ENCODE results near the gene GFY. TPM values are rescaled to one million over a fixed set of nuclear protein-coding genes. Genes with fewer than 3 reads are reported as not detected.

GFY gene
- total and polyA plus RNA-seq, 10 of the 15 experiments (the other 5 are each of a cell fraction or from before 2014, with no cell fraction given), result 0.05 TPM; not detected in 9

GRCh38 chr19:49440439-49441209, 15.4 kb downstream of the GFY start:
- no peak overlapping the region for H3K9ac ChIP-seq (ENCODE audit: control insufficient read depth, insufficient read depth, low read length)
- no peaks in the 10 kb centered on the region for H3K9me3 ChIP-seq (replicated peaks; ENCODE audit: control insufficient read depth, insufficient read depth, low read length)
- H3K4me1 ChIP-seq (ENCODE audit: control insufficient read depth, insufficient read depth, low read length), result no peaks in the 10 kb centered on the region
- no peak overlapping the region for H3K4me2 ChIP-seq (ENCODE audit: control insufficient read depth, insufficient read depth)
- FAIRE-seq (no peak), DNase-seq (ENCODE audit: low read depth, low spot score) (no peak), ATAC-seq (no peak)
- H3K36me3 ChIP-seq (ENCODE audit: control insufficient read depth in 2 of 2, insufficient read depth in 2 of 2, low read length in 1 of 2), result no peaks in the 10 kb centered on the region
- intact Hi-C loops (cut with micrococcal nuclease; ENCODE audit: unreplicated experiment), result no loop called here
- H2AFZ ChIP-seq (ENCODE audit: control insufficient read depth, low read depth, low read length), result no peak overlapping the region
- no peaks in the 10 kb centered on the region for H4K20me1 ChIP-seq (ENCODE audit: control insufficient read depth, insufficient read depth)
- no peak overlapping the region for H3K4me3 ChIP-seq
- ChIA-PET RAD21 (ENCODE audit: unreplicated experiment) (no interaction called here), CTCF (interaction anchor here (1.0 to 1.3 kb wide), 3 partner anchors 11 to 49 kb away, joined by 4 to 5 read pairs (median 4); partner anchors contain the start of gene PIH1D1), SMC1A (ENCODE audit: uncharacterized antibody, unreplicated experiment) (interaction anchor here (1.3 to 1.6 kb wide), 3 partner anchors 21 to 49 kb away, joined by 3 to 5 read pairs (median 3); no protein-coding TSS in a partner anchor), POLR2A (no interaction called here)
- H3K27ac ChIP-seq (ENCODE audit: control insufficient read depth, insufficient read depth), result no peak overlapping the region
- in situ Hi-C loops (cut with MboI), result no loop called here
- 29% methylated on average over 19 of the region's 19 CpGs for WGBS (ENCODE audit: insufficient coverage, insufficient replicate concordance, low lambda C conversion rate, missing lambda C conversion rate)
- no peak for TF ChIP-seq RFX5 (IDR thresholded peaks at IDR 0.05; ENCODE audit: low read depth, low read length)
- peaks cover 12 to 31% of the 10 kb centered on the region in 2 experiments for H3K27me3 ChIP-seq (replicated peaks in 1 of 2; ENCODE audit: control insufficient read depth in 2 of 2, insufficient read depth in 2 of 2, low read length in 1 of 2)
- no TSS peak for BruUV-seq (replicated peaks)
- no peaks in the 10 kb centered on the region for H3K79me2 ChIP-seq (ENCODE audit: control insufficient read depth, insufficient read depth, low read length)

- DNase-seq (ENCODE audit: low read depth, low spot score) (no peak), ATAC-seq (peak; percentile 10; the same call in 1 of the 3 replicates), FAIRE-seq (no peak)
- ChIA-PET POLR2A (interaction anchor here (1.1 kb wide), 1 partner anchor 29 kb away, joined by 4 read pairs; no protein-coding TSS in a partner anchor), SMC1A (ENCODE audit: uncharacterized antibody, unreplicated experiment) (interaction anchor here (0.6 to 1.9 kb wide), 4 partner anchors 29 to 215 kb away, joined by 3 to 5 read pairs (median 4); no protein-coding TSS in a partner anchor), CTCF (interaction anchor here (0.8 to 4.9 kb wide), 4 partner anchors 24 to 50 kb away, joined by 3 to 47 read pairs (median 14); no protein-coding TSS in a partner anchor), RAD21 (ENCODE audit: unreplicated experiment) (interaction anchor here (1.8 kb wide), 1 partner anchor 50 kb away, joined by 15 read pairs; no protein-coding TSS in a partner anchor)
- no peaks in the 10 kb centered on the region for H3K4me1 ChIP-seq (ENCODE audit: control insufficient read depth, insufficient read depth, low read length)
- H2AFZ ChIP-seq (ENCODE audit: control insufficient read depth, low read depth, low read length), result no peak within 1 kb of the TSS
- no peaks in the 10 kb centered on the region for H4K20me1 ChIP-seq (ENCODE audit: control insufficient read depth, insufficient read depth)
- peaks cover 10 to 30% of the 10 kb centered on the region in 2 experiments for H3K27me3 ChIP-seq (replicated peaks in 1 of 2; ENCODE audit: control insufficient read depth in 2 of 2, insufficient read depth in 2 of 2, low read length in 1 of 2)
- no peaks in the 10 kb centered on the region for H3K9me3 ChIP-seq (replicated peaks; ENCODE audit: control insufficient read depth, insufficient read depth, low read length)
- no peak within 1 kb of the TSS for H3K4me3 ChIP-seq
- intact Hi-C loops (cut with micrococcal nuclease; ENCODE audit: unreplicated experiment), result no loop called here
- TF ChIP-seq PML (IDR thresholded peaks at IDR 0.05; ENCODE audit: low read length), result no peak
- no peak for TF ChIP-seq STAT3 (IDR thresholded peaks at IDR 0.05; ENCODE audit: low read depth, low read length)
- no peak for TF ChIP-seq KLF5 (IDR thresholded peaks at IDR 0.05; ENCODE audit: partially characterized antibody)
- TF ChIP-seq RAD21 (IDR thresholded peaks at IDR 0.05; ENCODE audit: insufficient read depth, low read depth, low read length), result no peak
- no peak for TF ChIP-seq SIN3A (IDR thresholded peaks at IDR 0.05; ENCODE audit: low read depth, low read length)
- TF ChIP-seq ZBTB40 (IDR thresholded peaks at IDR 0.05; ENCODE audit: borderline replicate concordance), result no peak
- peak; percentile 54 for TF ChIP-seq SUZ12 (IDR thresholded peaks at IDR 0.05; ENCODE audit: unreplicated experiment)
- no peaks in the 10 kb centered on the region for H3K79me2 ChIP-seq (ENCODE audit: control insufficient read depth, insufficient read depth, low read length)
- H3K9ac ChIP-seq (ENCODE audit: control insufficient read depth, insufficient read depth, low read length), result no peak within 1 kb of the TSS
- in situ Hi-C loops (cut with MboI), result no loop called here
- H3K36me3 ChIP-seq (ENCODE audit: control insufficient read depth in 2 of 2, insufficient read depth in 2 of 2, low read length in 1 of 2), result no peaks in the 10 kb centered on the region
- WGBS (ENCODE audit: insufficient coverage, insufficient replicate concordance, low lambda C conversion rate, missing lambda C conversion rate), result 36% methylated on average over 15 of the region's 56 CpGs
- BruUV-seq (replicated peaks), result no TSS peak
- no peak within 1 kb of the TSS for H3K27ac ChIP-seq (ENCODE audit: control insufficient read depth, insufficient read depth)
- H3K4me2 ChIP-seq (ENCODE audit: control insufficient read depth, insufficient read depth), result no peak within 1 kb of the TSS; the same call in 1 of the 2 replicates
These were observed 16.2 kb downstream of the GFY start, which contains the start of gene SLC17A7 for GRCh38 chr19:49441210-49441959. SLC17A7 (minus strand) TSS chr19:49441527; CDS start chr19:49441379, 148 bp downstream.

All from GM12878 (cell line).